Uterus (tissue), 2 donors: Measurements from ENCODE around the gene GAS7.

Experiments used
- POLR2A ChIP-seq, 2 donors: fragments of 450-650 bp; IDR thresholded peaks; one replicate each; pipeline ENCODE4 v1.6.1; 2016; ENCODE audit warnings: antibody characterized with exemption in 2 of 2, mild to moderate bottlenecking in 1 of 2, moderate library complexity in 1 of 2
- TF ChIP-seq, protein P1 (sequence below), 4 experiments: fragments of 200-600 bp in 2 of 4; fragments of 450-650 bp in 2 of 4; sonication (generic) in 2 of 4; IDR thresholded peaks; one replicate each; pipeline ENCODE4 v1.5.1; 2016 to 2019; ENCODE audit warnings: antibody characterized with exemption in 4 of 4, mild to moderate bottlenecking in 2 of 4, moderate library complexity in 1 of 4

- TF ChIP-seq, protein P1, sequence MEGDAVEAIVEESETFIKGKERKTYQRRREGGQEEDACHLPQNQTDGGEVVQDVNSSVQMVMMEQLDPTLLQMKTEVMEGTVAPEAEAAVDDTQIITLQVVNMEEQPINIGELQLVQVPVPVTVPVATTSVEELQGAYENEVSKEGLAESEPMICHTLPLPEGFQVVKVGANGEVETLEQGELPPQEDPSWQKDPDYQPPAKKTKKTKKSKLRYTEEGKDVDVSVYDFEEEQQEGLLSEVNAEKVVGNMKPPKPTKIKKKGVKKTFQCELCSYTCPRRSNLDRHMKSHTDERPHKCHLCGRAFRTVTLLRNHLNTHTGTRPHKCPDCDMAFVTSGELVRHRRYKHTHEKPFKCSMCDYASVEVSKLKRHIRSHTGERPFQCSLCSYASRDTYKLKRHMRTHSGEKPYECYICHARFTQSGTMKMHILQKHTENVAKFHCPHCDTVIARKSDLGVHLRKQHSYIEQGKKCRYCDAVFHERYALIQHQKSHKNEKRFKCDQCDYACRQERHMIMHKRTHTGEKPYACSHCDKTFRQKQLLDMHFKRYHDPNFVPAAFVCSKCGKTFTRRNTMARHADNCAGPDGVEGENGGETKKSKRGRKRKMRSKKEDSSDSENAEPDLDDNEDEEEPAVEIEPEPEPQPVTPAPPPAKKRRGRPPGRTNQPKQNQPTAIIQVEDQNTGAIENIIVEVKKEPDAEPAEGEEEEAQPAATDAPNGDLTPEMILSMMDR (IDR thresholded peaks at IDR 0.05), result no peak
- no peak for TF ChIP-seq POLR2A (IDR thresholded peaks at IDR 0.05)
These were observed 10.9 kb downstream of the GAS7 start for GRCh38 chr17:10187456-10187855.
